GM08714 (cell line): ENCODE measurements around the gene SARDH.

ENCODE experiments used
- H3K4me3 ChIP-seq: fragments of 200-500 bp; sonication (Bioruptor generic); 2 replicates; pipeline ENCODE4 v1.5.1; 2014; ENCODE audit warnings: mild to moderate bottlenecking, low read length, inconsistent platforms
- ZNF274 ChIP-seq: IDR thresholded peaks from 2 replicates; pipeline ENCODE4 v1.6.1; 2012; ENCODE audit warnings: mild to moderate bottlenecking, low read depth, low read length

The SARDH gene

GRCh38 chr9:133780404-133780945, 42.3 kb upstream of the SARDH start:
- TF ChIP-seq ZNF274: no peak
- H3K4me3 ChIP-seq: no peak overlapping the region

GRCh38 chr9:133779516-133780403, 41.6 kb upstream of the SARDH start:
- no peak for TF ChIP-seq ZNF274
- H3K4me3 ChIP-seq: no peak overlapping the region

GRCh38 chr9:133779081-133779480, 40.9 kb upstream of the SARDH start:
- no peak for TF ChIP-seq ZNF274
- no peak overlapping the region for H3K4me3 ChIP-seq

- H3K4me3 ChIP-seq: no peak overlapping the region
- TF ChIP-seq ZNF274: no peak
These were observed 40.3 kb upstream of the SARDH start for GRCh38 chr9:133778336-133779013.

GRCh38 chr9:133777871-133778270, 39.7 kb upstream of the SARDH start:
- H3K4me3 ChIP-seq: no peak overlapping the region
- no peak for TF ChIP-seq ZNF274

- no peak for TF ChIP-seq ZNF274
- H3K4me3 ChIP-seq: no peak overlapping the region
These were observed 39.1 kb upstream of the SARDH start for GRCh38 chr9:133777068-133777791.

- TF ChIP-seq ZNF274: no peak
- no peak overlapping the region for H3K4me3 ChIP-seq
These were observed 38.1 kb upstream of the SARDH start for GRCh38 chr9:133775951-133776905.

GRCh38 chr9:133775291-133775690, 37.1 kb upstream of the SARDH start:
- TF ChIP-seq ZNF274: no peak
- H3K4me3 ChIP-seq: no peak overlapping the region

GRCh38 chr9:133774799-133775198, 36.6 kb upstream of the SARDH start:
- no peak for TF ChIP-seq ZNF274
- no peak overlapping the region for H3K4me3 ChIP-seq

- no peak for TF ChIP-seq ZNF274
- H3K4me3 ChIP-seq: no peak overlapping the region
These were observed 35.9 kb upstream of the SARDH start for GRCh38 chr9:133773889-133774655.

GRCh38 chr9:133772581-133772980, 34.4 kb upstream of the SARDH start:
- H3K4me3 ChIP-seq: no peak overlapping the region
- TF ChIP-seq ZNF274: no peak
